IPS-15b (cell line): ENCODE data around the gene TRMT10B.
"Not testable (repeated sequence)": the region's sequence is repeated elsewhere in the genome, so short reads cannot be mapped to it uniquely, and the experiment has no call there.

ENCODE experiments used
- H3K27me3 ChIP-seq: one replicate; pipeline ENCODE4 v1.6.1; 2013; ENCODE audit warnings: low read length; ENCODE audit not compliant: control insufficient read depth, insufficient read depth
- H3K36me3 ChIP-seq: one replicate; pipeline ENCODE4 v1.6.1; 2013; ENCODE audit warnings: low read length; ENCODE audit not compliant: control insufficient read depth, insufficient read depth
- H3K4me1 ChIP-seq: one replicate; pipeline ENCODE4 v1.6.1; 2013; ENCODE audit warnings: mild to moderate bottlenecking, low read length; ENCODE audit not compliant: control insufficient read depth, insufficient read depth
- H3K4me3 ChIP-seq: one replicate; pipeline ENCODE4 v1.5.1; 2013; ENCODE audit warnings: low read depth, low read length
- H3K9ac ChIP-seq: one replicate; pipeline ENCODE4 v1.6.1; 2013; ENCODE audit warnings: low read depth, mild to moderate bottlenecking, low read length
- H3K9me3 ChIP-seq: one replicate; pipeline ENCODE4 v1.6.1; 2013; ENCODE audit warnings: mild to moderate bottlenecking, low read length; ENCODE audit not compliant: control insufficient read depth, insufficient read depth

The TRMT10B gene

GRCh38 chr9:37752642-37753488 lies 740 bp upstream of the TRMT10B start:
- H3K9ac ChIP-seq, result no peak overlapping the region
- H3K4me1 ChIP-seq, result peaks cover 3% of the 10 kb centered on the region
- no peaks in the 10 kb centered on the region for H3K36me3 ChIP-seq
- peak overlapping the region; percentile 37 for H3K4me3 ChIP-seq
- H3K27me3 ChIP-seq, result no peaks in the 10 kb centered on the region
- H3K9me3 ChIP-seq, result peaks cover 3% of the 10 kb centered on the region

DNA sequence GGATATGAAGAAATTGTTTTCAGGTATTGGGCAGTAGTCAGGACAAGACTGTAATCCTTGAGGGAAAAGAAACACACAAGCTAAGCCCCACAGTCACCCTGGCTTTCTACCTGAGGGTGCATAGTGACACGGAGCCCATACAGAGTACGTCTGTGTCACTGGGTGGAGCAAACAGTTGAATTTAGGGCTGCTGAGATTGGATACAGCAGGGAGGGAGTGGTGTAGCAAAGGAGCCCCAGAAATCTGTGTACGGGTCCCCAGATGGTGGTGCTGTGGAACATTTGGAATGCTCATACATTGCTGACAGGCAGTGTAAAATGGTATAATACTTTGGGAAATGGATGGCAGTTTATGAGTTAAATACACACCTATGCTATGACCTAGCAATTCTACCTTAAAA lies 5.1 kb downstream of the TRMT10B start:
- Histone ChIP-seq H3K4me1 (peaks cover 3% of the 10 kb centered on the region), H3K27me3 (no peaks in the 10 kb centered on the region), H3K9ac (no peak overlapping the region), H3K36me3 (no peaks in the 10 kb centered on the region), H3K9me3 (no peaks in the 10 kb centered on the region), H3K4me3 (no peak overlapping the region)

DNA sequence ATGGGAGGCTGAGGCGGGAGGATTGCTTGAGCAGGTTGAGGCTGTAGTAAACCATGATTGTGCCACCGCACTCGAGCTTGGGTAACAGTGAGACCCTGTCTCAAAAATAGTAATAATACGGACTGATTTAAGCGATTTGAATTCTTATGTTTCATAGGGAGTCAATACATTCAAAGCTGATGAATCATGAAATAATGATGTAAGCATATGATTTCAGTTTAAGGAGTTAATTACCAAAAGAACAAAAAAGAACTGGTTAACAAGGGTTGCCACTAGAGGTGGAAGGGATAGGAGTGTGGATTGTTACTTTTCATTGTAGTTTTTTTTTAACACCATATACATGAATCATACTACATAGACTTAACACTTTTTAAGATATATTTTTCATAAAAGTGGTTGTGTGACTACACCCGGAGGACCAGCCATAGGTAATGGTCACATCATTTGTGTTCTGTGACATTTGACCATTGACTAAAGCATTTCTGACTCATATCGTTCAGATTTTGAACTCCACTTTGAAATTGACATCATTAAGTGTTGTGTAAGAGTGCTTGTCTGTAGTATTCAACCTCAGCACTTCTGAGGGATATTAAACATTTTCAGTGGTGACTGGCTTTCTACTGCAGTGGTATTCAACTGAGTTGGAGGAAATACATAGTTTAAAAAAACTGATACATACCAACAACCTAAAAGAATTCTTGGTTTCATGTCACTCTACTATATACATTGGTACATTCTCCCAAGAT lies 7.0 kb downstream of the TRMT10B start:
- H3K4me1 ChIP-seq, result no peaks in the 10 kb centered on the region
- no peaks in the 10 kb centered on the region for H3K9me3 ChIP-seq
- H3K36me3 ChIP-seq, result no peaks in the 10 kb centered on the region
- H3K27me3 ChIP-seq, result no peaks in the 10 kb centered on the region
- H3K4me3 ChIP-seq, result no peak overlapping the region
- no peak overlapping the region for H3K9ac ChIP-seq

- no peaks in the 10 kb centered on the region for H3K27me3 ChIP-seq
- H3K36me3 ChIP-seq, result no peaks in the 10 kb centered on the region
- H3K9ac ChIP-seq, result no peak overlapping the region
- no peaks in the 10 kb centered on the region for H3K4me1 ChIP-seq
- H3K9me3 ChIP-seq, result no peaks in the 10 kb centered on the region
- no peak overlapping the region for H3K4me3 ChIP-seq
These were observed 7.9 kb downstream of the TRMT10B start for GRCh38 chr9:37761511-37761910.

DNA sequence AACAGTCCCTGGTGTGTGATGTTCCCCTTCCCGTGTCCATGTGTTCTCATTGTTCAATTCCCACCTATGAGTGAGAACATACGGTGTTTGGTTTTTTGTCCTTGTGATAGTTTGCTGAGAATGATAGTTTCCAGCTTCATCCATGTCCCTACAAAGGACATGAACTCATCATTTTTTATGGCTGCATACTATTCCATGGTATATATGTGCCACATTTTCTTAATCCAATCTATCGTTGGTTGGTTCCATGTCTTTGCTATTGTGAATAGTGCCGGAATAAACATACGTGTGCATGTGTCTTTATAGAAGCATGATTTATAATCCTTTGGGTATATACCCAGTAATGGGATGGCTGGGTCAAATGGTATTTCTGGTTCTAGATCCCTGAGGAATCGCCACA lies 11.7 kb downstream of the TRMT10B start:
- H3K9me3 ChIP-seq, H3K4me3 ChIP-seq, H3K36me3 ChIP-seq, H3K27me3 ChIP-seq, H3K9ac ChIP-seq, H3K4me1 ChIP-seq: not testable (repeated sequence)

DNA sequence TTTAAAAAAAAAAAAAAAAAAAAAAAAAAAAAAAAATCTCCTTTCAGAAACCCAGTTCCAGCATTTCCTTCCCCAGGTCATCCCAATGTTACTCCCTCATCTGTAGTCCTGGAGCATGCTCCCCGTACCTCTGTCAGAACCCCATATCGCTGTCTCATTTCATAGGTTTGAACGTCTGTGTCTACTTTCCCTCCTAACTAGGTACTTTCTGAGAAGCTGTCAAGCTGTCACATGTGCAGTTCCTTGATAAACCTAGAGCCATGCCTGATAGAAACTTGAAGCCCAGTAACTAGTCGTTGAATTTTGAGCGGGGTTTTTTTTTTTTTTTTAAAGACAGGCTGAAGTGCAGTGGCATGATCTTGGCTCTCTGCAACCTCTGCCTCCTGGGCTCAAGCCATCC lies 15.7 kb downstream of the TRMT10B start:
- Histone ChIP-seq H3K9ac (no peak overlapping the region), H3K4me1 (no peaks in the 10 kb centered on the region), H3K4me3 (no peak overlapping the region), H3K36me3 (no peaks in the 10 kb centered on the region), H3K9me3 (no peaks in the 10 kb centered on the region), H3K27me3 (no peaks in the 10 kb centered on the region)

DNA sequence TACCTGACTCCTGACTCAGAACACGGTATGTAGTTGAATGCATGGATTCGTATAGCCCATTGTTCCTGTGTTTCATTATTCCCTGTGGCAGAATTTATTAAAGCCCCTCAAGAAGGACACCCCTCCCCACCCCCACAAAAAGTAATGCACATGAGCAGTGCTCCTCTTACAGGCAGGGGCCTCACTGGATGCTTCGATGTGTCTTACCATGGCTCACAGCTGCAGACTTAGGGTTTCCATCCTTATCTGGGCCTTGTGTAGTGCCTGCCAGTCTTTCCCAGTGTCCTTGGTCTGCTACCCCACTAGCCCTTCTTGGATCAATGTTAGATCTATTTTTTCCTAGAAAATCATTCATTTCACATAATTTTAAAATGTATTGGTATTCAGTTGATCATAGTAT lies 16.4 kb downstream of the TRMT10B start:
- no peaks in the 10 kb centered on the region for H3K4me1 ChIP-seq
- no peak overlapping the region for H3K4me3 ChIP-seq
- H3K9me3 ChIP-seq, result no peaks in the 10 kb centered on the region
- no peaks in the 10 kb centered on the region for H3K27me3 ChIP-seq
- H3K9ac ChIP-seq, result no peak overlapping the region
- H3K36me3 ChIP-seq, result no peaks in the 10 kb centered on the region

DNA sequence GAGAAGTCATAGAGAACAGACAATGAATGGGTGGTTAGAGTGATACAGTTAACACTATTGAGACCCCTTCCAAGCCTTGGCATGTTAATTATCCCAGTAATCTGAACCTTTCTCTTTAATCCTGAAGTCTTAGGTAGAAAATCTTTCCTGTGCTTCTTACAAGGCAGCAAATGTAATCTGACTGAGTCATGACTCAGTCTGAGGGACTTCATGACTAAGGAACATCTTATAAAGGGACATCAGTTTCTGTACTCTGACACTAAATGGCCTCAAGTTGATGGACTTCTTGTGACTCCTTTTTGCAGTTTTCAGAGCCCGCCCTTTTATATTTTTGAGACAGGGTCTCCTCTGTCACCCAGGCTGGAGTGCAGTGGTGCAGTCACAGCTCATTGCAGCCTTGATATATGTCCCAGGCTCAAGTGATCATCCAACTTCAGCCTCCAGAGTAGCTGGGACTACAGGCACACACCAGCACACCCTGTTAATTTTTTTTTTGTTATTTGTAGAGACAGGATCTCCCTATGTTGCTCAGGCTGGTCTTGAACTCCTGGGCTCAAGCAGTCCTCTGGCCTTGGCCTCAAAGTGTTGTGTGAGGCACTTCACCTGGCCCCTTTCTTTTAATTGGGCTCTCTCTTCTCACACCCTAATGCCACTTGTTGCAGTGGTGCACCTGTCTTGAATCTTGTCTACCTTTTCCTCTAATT lies 21.8 kb downstream of the TRMT10B start:
- no peaks in the 10 kb centered on the region for H3K9me3 ChIP-seq
- H3K36me3 ChIP-seq, result peaks cover 7% of the 10 kb centered on the region
- H3K4me1 ChIP-seq, result no peaks in the 10 kb centered on the region
- H3K9ac ChIP-seq, result no peak overlapping the region
- no peaks in the 10 kb centered on the region for H3K27me3 ChIP-seq
- no peak overlapping the region for H3K4me3 ChIP-seq

- H3K4me1 ChIP-seq, result no peaks in the 10 kb centered on the region
- no peaks in the 10 kb centered on the region for H3K27me3 ChIP-seq
- H3K9me3 ChIP-seq, result no peaks in the 10 kb centered on the region
- peaks cover 11% of the 10 kb centered on the region for H3K36me3 ChIP-seq
- no peak overlapping the region for H3K4me3 ChIP-seq
- no peak overlapping the region for H3K9ac ChIP-seq
These were observed 22.7 kb downstream of the TRMT10B start for GRCh38 chr9:37776328-37776727.

DNA sequence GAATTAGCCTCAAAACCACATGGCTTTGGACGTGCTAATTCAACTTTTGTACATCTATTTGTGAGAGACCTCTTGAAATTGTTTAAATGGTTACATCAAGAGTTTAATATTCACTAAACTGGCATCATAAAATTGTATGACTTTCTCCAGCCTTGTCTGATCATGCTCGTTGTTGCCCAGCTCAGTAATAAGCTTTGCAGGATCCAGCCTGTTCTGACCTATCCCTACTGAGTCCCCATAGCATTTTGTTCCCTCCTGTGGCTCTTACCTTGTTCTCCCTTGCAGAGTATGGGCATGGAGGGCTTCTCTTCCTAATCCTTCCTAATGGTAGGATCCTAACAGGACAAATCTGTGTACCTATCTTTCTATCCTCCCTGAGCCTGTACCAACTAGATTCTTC lies 24.9 kb downstream of the TRMT10B start:
- H3K4me3 ChIP-seq, result no peak overlapping the region
- no peaks in the 10 kb centered on the region for H3K4me1 ChIP-seq
- no peak overlapping the region for H3K9ac ChIP-seq
- H3K36me3 ChIP-seq, result peaks cover 27% of the 10 kb centered on the region
- no peaks in the 10 kb centered on the region for H3K9me3 ChIP-seq
- no peaks in the 10 kb centered on the region for H3K27me3 ChIP-seq

- H3K9ac ChIP-seq, result peak overlapping the region; percentile 90
- H3K36me3 ChIP-seq, result peaks cover 25% of the 10 kb centered on the region
- no peaks in the 10 kb centered on the region for H3K4me1 ChIP-seq
- H3K9me3 ChIP-seq, result no peaks in the 10 kb centered on the region
- no peaks in the 10 kb centered on the region for H3K27me3 ChIP-seq
- peak overlapping the region; percentile 97 for H3K4me3 ChIP-seq
These were observed 30.6 kb downstream of the TRMT10B start for GRCh38 chr9:37784291-37784615.
